GM23338 (cell line): ENCODE measurements around the gene CDC6. TPM values are rescaled to one million over a fixed set of nuclear protein-coding genes. Genes with fewer than 3 reads are reported as not detected.

Experiments
- ATAC-seq: fragments of 200-7000 bp; cut with Tn5 transposase; 3 replicates; pipeline ENCODE4 v1.9.1; 2020
- DNase-seq: peaks from one replicate; pipeline ENCODE4 v3.0.0-alpha.2; 2015; ENCODE audit warnings: low spot score
- H2AFZ ChIP-seq: fragments of 200-600 bp; sonication (generic); 2 replicates; pipeline ENCODE4 v1.8.0; 2016; ENCODE audit warnings: antibody characterized with exemption, mild to moderate bottlenecking, moderate library complexity
- H3F3A ChIP-seq: fragments of 200-600 bp; sonication (generic); replicated peaks from 2 replicates; pipeline ENCODE4 v1.8.0; 2017; ENCODE audit warnings: antibody characterized with exemption, mixed run types, low read depth
- H3K27ac ChIP-seq: fragments of 200-600 bp; sonication (generic); 2 replicates; pipeline ENCODE4 v1.6.1; 2016; ENCODE audit warnings: low read depth
- H3K27me3 ChIP-seq: fragments of 200-600 bp; sonication (generic); 2 replicates; pipeline ENCODE4 v1.8.0; 2016; ENCODE audit warnings: mild to moderate bottlenecking, mixed run types, moderate library complexity; ENCODE audit not compliant: insufficient read depth
- H3K36me3 ChIP-seq: fragments of 200-600 bp; sonication (generic); 2 replicates; pipeline ENCODE4 v1.8.0; 2016; ENCODE audit warnings: mild to moderate bottlenecking; ENCODE audit not compliant: insufficient read depth
- H3K4me1 ChIP-seq: fragments of 200-600 bp; sonication (generic); 2 replicates; pipeline ENCODE4 v1.8.0; 2016; ENCODE audit warnings: mild to moderate bottlenecking, moderate library complexity; ENCODE audit not compliant: insufficient read depth
- H3K4me2 ChIP-seq: fragments of 200-600 bp; sonication (generic); 2 replicates; pipeline ENCODE4 v1.7.1; 2017; ENCODE audit warnings: mixed run types
- H3K4me3 ChIP-seq: fragments of 200-600 bp; sonication (generic); 2 replicates; pipeline ENCODE4 v1.6.1; 2016; ENCODE audit warnings: mixed run types
- H3K79me2 ChIP-seq: fragments of 200-600 bp; sonication (generic); replicated peaks from 2 replicates; pipeline ENCODE4 v1.8.0; 2017; ENCODE audit warnings: mild to moderate bottlenecking; ENCODE audit not compliant: insufficient read depth
- H3K9me2 ChIP-seq: fragments of 200-600 bp; sonication (generic); 2 replicates; pipeline ENCODE4 v1.8.0; 2017; ENCODE audit not compliant: insufficient read depth
- H4K20me1 ChIP-seq: fragments of 200-600 bp; sonication (generic); replicated peaks from 2 replicates; pipeline ENCODE4 v1.8.0; 2017; ENCODE audit warnings: mild to moderate bottlenecking; ENCODE audit not compliant: insufficient read depth
- H3K27ac Mint-ChIP-seq: 2 replicates; pipeline ENCODE4 v1.8.0; 2020; ENCODE audit warnings: inconsistent platforms, mild to moderate bottlenecking, moderate library complexity, mixed read lengths
- H3K27me3 Mint-ChIP-seq: 3 replicates; pipeline ENCODE4 v1.8.0; 2022; ENCODE audit warnings: low read depth, mild to moderate bottlenecking, moderate library complexity, mixed read lengths, inconsistent platforms; ENCODE audit not compliant: insufficient read depth, poor library complexity
- H3K36me3 Mint-ChIP-seq: 3 replicates; pipeline ENCODE4 v1.8.0; 2021; ENCODE audit warnings: low read depth, mild to moderate bottlenecking, inconsistent platforms, moderate library complexity, mixed read lengths
- H3K4me1 Mint-ChIP-seq: 3 replicates; pipeline ENCODE4 v1.8.0; 2020; ENCODE audit warnings: mild to moderate bottlenecking, inconsistent platforms, mixed read lengths
- H3K4me3 Mint-ChIP-seq: 3 replicates; pipeline ENCODE4 v1.8.0; 2021; ENCODE audit warnings: moderate library complexity, mild to moderate bottlenecking, inconsistent platforms, mixed read lengths
- H3K9me3 Mint-ChIP-seq: 3 replicates; pipeline ENCODE4 v1.8.0; 2020; ENCODE audit warnings: moderate library complexity, mild to moderate bottlenecking, inconsistent platforms, mixed read lengths
- CREB1 ChIP-seq: fragments of 250-450 bp; sonication (Bioruptor Pico); IDR thresholded peaks from 2 replicates; pipeline ENCODE4 v1.5.0; 2020; ENCODE audit warnings: low read depth, mild to moderate bottlenecking, moderate library complexity
- EZH2phosphoT487 ChIP-seq: fragments of 200-600 bp; sonication (generic); IDR thresholded peaks from one replicate; pipeline ENCODE4 v1.8.1; 2018; ENCODE audit warnings: antibody characterized with exemption; ENCODE audit not compliant: unreplicated experiment
- JUNB ChIP-seq: IDR thresholded peaks from one replicate; pipeline ENCODE4 v1.6.1; 2016; ENCODE audit warnings: antibody characterized with exemption; ENCODE audit not compliant: unreplicated experiment
- NANOG ChIP-seq: IDR thresholded peaks from 2 replicates; pipeline ENCODE4 v1.6.1; 2016; ENCODE audit warnings: antibody characterized with exemption, borderline replicate concordance
- REST ChIP-seq: IDR thresholded peaks from one replicate; pipeline ENCODE4 v1.6.1; 2018; ENCODE audit warnings: antibody characterized with exemption; ENCODE audit not compliant: unreplicated experiment
- STAT1 ChIP-seq: IDR thresholded peaks from one replicate; pipeline ENCODE4 v1.6.1; 2016; ENCODE audit warnings: antibody characterized with exemption; ENCODE audit not compliant: unreplicated experiment
- ZNF114 ChIP-seq: fragments of 250-450 bp; sonication (Bioruptor Pico); IDR thresholded peaks from 2 replicates; pipeline ENCODE4 v1.5.0; 2020; ENCODE audit warnings: mild to moderate bottlenecking, moderate library complexity
- ZNF331 ChIP-seq: fragments of 250-450 bp; sonication (Bioruptor Pico); IDR thresholded peaks from 2 replicates; pipeline ENCODE4 v1.5.0; 2020; ENCODE audit warnings: low read depth, mild to moderate bottlenecking, moderate library complexity
- ZNF462 ChIP-seq: fragments of 250-450 bp; sonication (Bioruptor Pico); IDR thresholded peaks from 2 replicates; pipeline ENCODE4 v1.5.0; 2020; ENCODE audit warnings: mild to moderate bottlenecking, moderate library complexity
- polyA plus RNA-seq: library from polyadenylated mRNA; unstranded; fragments of >200 nt; fragmentation: Nextera tagmentation; extraction: Ambion mirVana; gene quantifications from 2 replicates; pipeline ENCODE4 v1.2.1, GENCODE V29; 2016
- total RNA-seq: library from RNA; depleted of rRNA; stranded (reverse); fragments of >200 nt; shearing (Covaris generic); gene quantifications from 2 replicates; pipeline ENCODE4 v1.2.3, GENCODE V29; 2014

CDC6 gene
- total and polyA plus RNA-seq, 2 experiments from 2014 or later = 46.2 to 79.9 TPM

- no peaks in the 10 kb centered on the region; the same call in 1 of the 2 replicates for H3K36me3 ChIP-seq
- H3K27ac Mint-ChIP-seq = no peak overlapping the region
- H3K9me3 Mint-ChIP-seq = no peaks in the 10 kb centered on the region
- H3K36me3 Mint-ChIP-seq = peaks cover 2% of the 10 kb centered on the region; the same call in 1 of the 3 replicates
- peaks cover 26% of the 10 kb centered on the region for H4K20me1 ChIP-seq
- no peak overlapping the region for H3K4me3 Mint-ChIP-seq
- peaks cover 26% of the 10 kb centered on the region for H3K4me1 Mint-ChIP-seq
- no peak overlapping the region for H2AFZ ChIP-seq
- peaks cover 14% of the 10 kb centered on the region for H3K4me1 ChIP-seq
- no peak overlapping the region for H3K4me3 ChIP-seq
- H3K27me3 ChIP-seq = peaks cover 30% of the 10 kb centered on the region
- H3K9me2 ChIP-seq = no peaks in the 10 kb centered on the region
- 0 out of 2 replicates have a peak, but pooled peaks cover under 1% of the 10 kb centered on the region for H3K79me2 ChIP-seq
- peaks cover 38% of the 10 kb centered on the region for H3K27me3 Mint-ChIP-seq
- TF ChIP-seq ZNF331 (CRISPR knock-in tag) = no peak
- TF ChIP-seq REST = no peak
- TF ChIP-seq ZNF114 (CRISPR knock-in tag) = no peak
- TF ChIP-seq NANOG = no peak
- no peak for TF ChIP-seq EZH2phosphoT487
- no peak for TF ChIP-seq STAT1
- no peak for TF ChIP-seq ZNF462 (CRISPR knock-in tag)
- no peak for TF ChIP-seq CREB1 (CRISPR knock-in tag)
- TF ChIP-seq JUNB = no peak
- ATAC-seq (no peak), DNase-seq (no peak)
- peaks cover 13% of the 10 kb centered on the region; the same call in 1 of the 2 replicates for H3F3A ChIP-seq
- H3K27ac ChIP-seq = no peak overlapping the region
- H3K4me2 ChIP-seq = no peak overlapping the region
Observed at GRCh38 chr17:40338058-40338457, 50.4 kb downstream of the CDC6 start.
